Erythroblast (primary cell): ENCODE data around the gene SYMPK.

Experiments used
- GATA1 ChIP-seq: IDR thresholded peaks from 2 replicates; pipeline ENCODE4 v1.6.1; 2011; ENCODE audit warnings: low read depth, mild to moderate bottlenecking, control low read depth, low read length, moderate library complexity
- POLR2A ChIP-seq: IDR thresholded peaks from 2 replicates; pipeline ENCODE4 v1.6.1; 2011; ENCODE audit warnings: mild to moderate bottlenecking, low read length

GRCh38 chr19:45886427-45887199 is 23.7 kb upstream of the SYMPK start:
- TF ChIP-seq POLR2A (peak; percentile 62), GATA1 (no peak)
